ENCODE results near the gene DNASE1L3.

DNASE1L3 gene

GRCh38 chr3:58188173-58188564 lies 22.6 kb downstream of the DNASE1L3 start:
- no peak for DNase-seq (ENCODE audit: low read depth, low spot score)
- no peak for TF ChIP-seq CTCF (IDR thresholded peaks at IDR 0.05; ENCODE audit: low read depth, low read length)
- no peak overlapping the region for H3K4me3 ChIP-seq (ENCODE audit: low read depth, low read length)
- in situ Hi-C loops (cut with HindIII; ENCODE audit: low sequenced_read_pairs) = no loop called here

- no peak for TF ChIP-seq CTCF (IDR thresholded peaks at IDR 0.05; ENCODE audit: low read depth, low read length)
- DNase-seq (ENCODE audit: low read depth, low spot score) = no peak
- H3K4me3 ChIP-seq (ENCODE audit: low read depth, low read length) = no peak overlapping the region
- in situ Hi-C loops (cut with HindIII; ENCODE audit: low sequenced_read_pairs) = no loop called here
Measured at GRCh38 chr3:58184982-58185360, 25.8 kb downstream of the DNASE1L3 start.

- H3K4me3 ChIP-seq (ENCODE audit: low read depth, low read length) = no peak overlapping the region
- no peak for DNase-seq (ENCODE audit: low read depth, low spot score)
- no peak for TF ChIP-seq CTCF (IDR thresholded peaks at IDR 0.05; ENCODE audit: low read depth, low read length)
- in situ Hi-C loops (cut with HindIII; ENCODE audit: low sequenced_read_pairs) = no loop called here
Measured at GRCh38 chr3:58184309-58184981, 26.3 kb downstream of the DNASE1L3 start.

DNA sequence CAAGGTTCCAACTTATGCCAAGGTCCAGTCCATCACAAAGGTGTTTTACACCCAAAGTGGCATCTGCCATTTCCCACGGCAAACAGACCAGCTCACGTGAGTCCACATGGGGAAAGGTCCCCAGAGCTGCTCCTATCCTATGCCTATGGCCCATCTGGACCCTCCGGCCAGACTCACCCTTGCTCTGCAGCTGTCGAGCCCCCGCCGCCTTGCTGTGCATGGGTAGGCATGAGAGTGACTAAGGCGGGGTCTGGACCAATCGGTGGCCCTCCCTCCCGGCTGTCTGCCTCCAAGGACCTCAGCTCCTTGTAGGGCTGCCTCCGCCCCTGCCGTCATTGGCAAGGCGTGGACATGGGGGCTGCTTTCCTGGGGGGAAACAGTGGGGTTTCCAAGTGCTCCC lies 26.9 kb downstream of the DNASE1L3 start:
- H3K4me3 ChIP-seq (ENCODE audit: low read depth, low read length) = no peak overlapping the region
- no peak for DNase-seq (ENCODE audit: low read depth, low spot score)
- TF ChIP-seq CTCF (IDR thresholded peaks at IDR 0.05; ENCODE audit: low read depth, low read length) = no peak
- in situ Hi-C loops (cut with HindIII; ENCODE audit: low sequenced_read_pairs) = no loop called here

DNA sequence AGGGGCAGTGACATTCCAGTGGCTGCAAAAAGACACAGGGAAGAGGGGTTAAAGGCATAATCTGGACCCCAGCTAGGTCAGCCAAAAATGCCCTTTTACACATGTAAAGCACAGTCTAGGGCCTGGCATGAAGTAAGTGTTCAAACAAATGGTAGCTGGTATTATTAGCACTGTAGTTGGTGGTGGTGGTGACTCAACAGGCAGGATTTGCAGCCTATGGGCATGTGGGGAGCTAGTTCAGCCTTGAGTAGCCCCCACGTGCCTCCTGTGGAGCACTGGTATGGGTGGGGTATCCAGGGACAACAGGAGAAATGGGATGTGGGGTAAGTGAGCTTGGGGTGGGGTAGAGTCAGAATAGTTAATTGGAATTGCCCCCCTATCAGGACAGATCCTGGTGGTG lies 27.6 kb downstream of the DNASE1L3 start:
- no peak overlapping the region for H3K4me3 ChIP-seq (ENCODE audit: low read depth, low read length)
- no peak for TF ChIP-seq CTCF (IDR thresholded peaks at IDR 0.05; ENCODE audit: low read depth, low read length)
- in situ Hi-C loops (cut with HindIII; ENCODE audit: low sequenced_read_pairs) = no loop called here
- no peak for DNase-seq (ENCODE audit: low read depth, low spot score)

- H3K4me3 ChIP-seq (ENCODE audit: low read depth, low read length) = no peak overlapping the region
- TF ChIP-seq CTCF (IDR thresholded peaks at IDR 0.05; ENCODE audit: low read depth, low read length) = no peak
- DNase-seq (ENCODE audit: low read depth, low spot score) = no peak
- in situ Hi-C loops (cut with HindIII; ENCODE audit: low sequenced_read_pairs) = no loop called here
Measured at GRCh38 chr3:58180940-58181587, 29.7 kb downstream of the DNASE1L3 start.
